ENCODE results near the gene FRAT1.

Gene FRAT1

GRCh38 chr10:97362310-97363033, 43.4 kb downstream of the FRAT1 start:
- H3K27ac ChIP-seq = no peak overlapping the region
- TF ChIP-seq CTCF (conservative IDR thresholded peaks at IDR 0.05) = no peak

GRCh38 chr10:97363071-97363470, 44.0 kb downstream of the FRAT1 start:
- no peak for TF ChIP-seq CTCF (conservative IDR thresholded peaks at IDR 0.05)
- H3K27ac ChIP-seq = no peak overlapping the region

GRCh38 chr10:97365761-97366351, 46.8 kb downstream of the FRAT1 start:
- no peak for TF ChIP-seq CTCF (conservative IDR thresholded peaks at IDR 0.05)
- H3K27ac ChIP-seq = no peak overlapping the region

- TF ChIP-seq CTCF (conservative IDR thresholded peaks at IDR 0.05) = no peak
- H3K27ac ChIP-seq = no peak overlapping the region
Observed at GRCh38 chr10:97366572-97366971, 47.5 kb downstream of the FRAT1 start.

DNA sequence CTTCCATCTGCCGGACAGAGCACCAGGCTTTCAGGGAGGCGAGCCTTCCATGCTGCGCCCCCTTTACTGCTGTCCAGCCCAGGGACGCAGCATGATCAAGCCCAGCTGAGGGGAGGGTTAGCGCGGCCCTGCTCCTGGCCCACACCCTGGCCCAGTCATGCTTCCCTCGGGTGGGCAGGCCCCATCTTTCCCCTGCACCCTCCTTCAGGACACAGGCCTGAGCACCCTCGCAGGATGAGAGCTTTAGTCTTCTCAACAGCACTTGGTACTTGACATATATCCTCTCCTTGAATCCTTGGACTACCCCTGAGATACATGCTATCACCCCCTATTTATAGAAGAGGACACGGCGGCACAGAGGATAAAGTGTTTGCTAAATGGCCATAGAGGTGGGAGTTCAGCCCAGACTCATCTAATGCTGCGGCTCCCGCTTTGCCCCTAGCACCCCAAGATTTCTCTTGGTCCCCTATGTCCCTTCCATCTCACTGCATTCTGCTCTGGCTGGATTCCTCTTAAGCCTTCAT, 48.1 kb downstream of the FRAT1 start:
- no peak overlapping the region for H3K27ac ChIP-seq
- TF ChIP-seq CTCF (conservative IDR thresholded peaks at IDR 0.05) = no peak

All from VCaP (cell line).